Liver (tissue), 3 donors: Measurements from ENCODE around the gene CDC42BPB.

Source experiments
- ATF3 ChIP-seq: IDR thresholded peaks from 2 replicates; pipeline ENCODE4 v1.6.1; 2016; ENCODE audit warnings: antibody characterized with exemption
- CTCF ChIP-seq: fragments of 150-350 bp; IDR thresholded peaks from 2 replicates; pipeline ENCODE4 v1.5.1; 2017; ENCODE audit warnings: improper control_type of control experiment, low read depth, low read length; ENCODE audit not compliant: missing input control
- FOXA1 ChIP-seq: IDR thresholded peaks from 2 replicates; pipeline ENCODE4 v1.6.1; 2016; ENCODE audit warnings: antibody characterized with exemption
- GABPA ChIP-seq, 2 donors: IDR thresholded peaks in 1 of 2; conservative IDR thresholded peaks in 1 of 2; 2 replicates each; pipeline ENCODE4 v1.6.1; 2016; ENCODE audit warnings: antibody characterized with exemption in 2 of 2, mild to moderate bottlenecking in 1 of 2, moderate library complexity in 1 of 2
- HNF4A ChIP-seq, 2 donors: conservative IDR thresholded peaks; 2 replicates each; pipeline ENCODE4 v1.6.1; 2016; ENCODE audit warnings: antibody characterized with exemption in 2 of 2, mild to moderate bottlenecking in 2 of 2
- TAF1 ChIP-seq: conservative IDR thresholded peaks from 2 replicates; pipeline ENCODE4 v1.6.1; 2016; ENCODE audit warnings: antibody characterized with exemption, mild to moderate bottlenecking
- TF ChIP-seq, protein P1 (sequence below): IDR thresholded peaks from 2 replicates; pipeline ENCODE4 v1.6.1; 2016; ENCODE audit warnings: antibody characterized with exemption
- donor health status: healthy.
- donor health status: healthy.

GRCh38 chr14:103096387-103096786 lies 39.0 kb upstream of the CDC42BPB start:
- no peak for TF ChIP-seq CTCF
- TF ChIP-seq, protein P1, sequence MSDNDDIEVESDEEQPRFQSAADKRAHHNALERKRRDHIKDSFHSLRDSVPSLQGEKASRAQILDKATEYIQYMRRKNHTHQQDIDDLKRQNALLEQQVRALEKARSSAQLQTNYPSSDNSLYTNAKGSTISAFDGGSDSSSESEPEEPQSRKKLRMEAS, result no peak
- no peak for TF ChIP-seq GABPA (IDR thresholded peaks at IDR 0.05 in 1 of 2, conservative IDR thresholded peaks at IDR 0.05 in 1 of 2)
- no peak for TF ChIP-seq HNF4A (conservative IDR thresholded peaks at IDR 0.05)
- no peak for TF ChIP-seq ATF3
- no peak for TF ChIP-seq FOXA1
- no peak for TF ChIP-seq TAF1
